Liver (tissue), 9 donors: ENCODE measurements around the gene ABCA3. TPM values are rescaled to one million over a fixed set of nuclear protein-coding genes. Genes with fewer than 3 reads are reported as not detected.
"Not testable (repeated sequence)": the region's sequence is repeated elsewhere in the genome, so short reads cannot be mapped to it uniquely, and the experiment has no call there.

Experiments used
- DNase-seq: peaks from one replicate; pipeline ENCODE4 v3.0.0-alpha.2; 2017; ENCODE audit warnings: low spot score
- H3K27ac ChIP-seq, 2 donors: one replicate each; pipeline ENCODE4 v1.7.0; 2013; ENCODE audit warnings: inconsistent platforms in 2 of 2, low read length in 2 of 2, control low read depth in 1 of 2, low read depth in 1 of 2, mild to moderate bottlenecking in 1 of 2
- H3K27me3 ChIP-seq, 4 donors: one replicate each; pipeline versions ENCODE4 v1.6.1 to v1.7.0; 2013; ENCODE audit warnings: low read length in 3 of 4, inconsistent platforms in 1 of 4, mild to moderate bottlenecking in 1 of 4, moderate library complexity in 1 of 4; ENCODE audit not compliant: control insufficient read depth in 4 of 4, insufficient read depth in 4 of 4
- H3K36me3 ChIP-seq, 4 donors: one replicate each; pipeline versions ENCODE4 v1.6.1 to v1.7.0; 2013; ENCODE audit warnings: low read length in 3 of 4, mild to moderate bottlenecking in 3 of 4, low read depth in 1 of 4, moderate library complexity in 1 of 4; ENCODE audit not compliant: control insufficient read depth in 4 of 4, insufficient read depth in 3 of 4
- H3K4me1 ChIP-seq, 4 donors: one replicate each; pipeline versions ENCODE4 v1.6.1 to v1.7.0; 2013; ENCODE audit warnings: low read length in 3 of 4, mild to moderate bottlenecking in 3 of 4, moderate library complexity in 1 of 4; ENCODE audit not compliant: control insufficient read depth in 4 of 4, insufficient read depth in 4 of 4
- H3K4me3 ChIP-seq, 3 donors: one replicate each; pipeline versions ENCODE4 v1.6.1 to v1.7.0; 2013; ENCODE audit warnings: low read length in 3 of 3, control low read depth in 1 of 3, low read depth in 1 of 3, mild to moderate bottlenecking in 1 of 3
- H3K9ac ChIP-seq, 2 donors: one replicate each; pipeline ENCODE4 v1.7.0; 2013; ENCODE audit warnings: low read length in 2 of 2, mild to moderate bottlenecking in 2 of 2, moderate library complexity in 2 of 2, control low read depth in 1 of 2, low read depth in 1 of 2
- H3K9me3 ChIP-seq, 4 donors: one replicate each; pipeline versions ENCODE4 v1.6.1 to v1.7.0; 2013; ENCODE audit warnings: low read length in 3 of 4; ENCODE audit not compliant: control insufficient read depth in 4 of 4
- CTCF ChIP-seq: fragments of 150-350 bp; IDR thresholded peaks from 2 replicates; pipeline ENCODE4 v1.5.1; 2017; ENCODE audit warnings: improper control_type of control experiment, low read depth, low read length; ENCODE audit not compliant: missing input control
- EGR1 ChIP-seq, 2 donors: IDR thresholded peaks; 2 replicates each; pipeline ENCODE4 v1.6.1; 2016 to 2018; ENCODE audit warnings: antibody characterized with exemption in 2 of 2, low read depth in 2 of 2
- HNF4A ChIP-seq, 2 donors: conservative IDR thresholded peaks; 2 replicates each; pipeline ENCODE4 v1.6.1; 2016; ENCODE audit warnings: antibody characterized with exemption in 2 of 2, mild to moderate bottlenecking in 2 of 2
- JUND ChIP-seq, 2 donors: IDR thresholded peaks; 2 replicates each; pipeline ENCODE4 v1.6.1; 2016; ENCODE audit warnings: antibody characterized with exemption in 2 of 2
- NR2F2 ChIP-seq: IDR thresholded peaks from 2 replicates; pipeline ENCODE4 v1.6.1; 2016; ENCODE audit warnings: antibody characterized with exemption
- RAD21 ChIP-seq, 2 donors: IDR thresholded peaks; 2 replicates each; pipeline ENCODE4 v1.6.1; 2016; ENCODE audit warnings: antibody characterized with exemption in 2 of 2, mild to moderate bottlenecking in 2 of 2
- REST ChIP-seq: IDR thresholded peaks from 2 replicates; pipeline ENCODE4 v1.6.1; 2016; ENCODE audit warnings: antibody characterized with exemption, mild to moderate bottlenecking
- SP1 ChIP-seq: IDR thresholded peaks from 2 replicates; pipeline ENCODE4 v1.6.1; 2018; ENCODE audit warnings: antibody characterized with exemption, mild to moderate bottlenecking
- TAF1 ChIP-seq: conservative IDR thresholded peaks from 2 replicates; pipeline ENCODE4 v1.6.1; 2016; ENCODE audit warnings: antibody characterized with exemption, mild to moderate bottlenecking
- YY1 ChIP-seq: IDR thresholded peaks from 2 replicates; pipeline ENCODE4 v1.6.1; 2016; ENCODE audit warnings: antibody characterized with exemption, mild to moderate bottlenecking
- ZBTB33 ChIP-seq: IDR thresholded peaks from 2 replicates; pipeline ENCODE4 v1.6.1; 2016; ENCODE audit warnings: antibody characterized with exemption
- WGBS: extraction: QIAGEN DNeasy Blood & Tissue Kit; methylation state at CpG from one replicate; pipeline ENCODE4 v1.1.7; 2013; 5-methylcytosine and 5-hydroxymethylcytosine counted together
- polyA plus RNA-seq, 2 donors: library from polyadenylated mRNA; stranded (reverse) in 1 of 2; unstranded in 1 of 2; fragments of 200-250 nt in 1 of 2; fragments of >200 nt in 1 of 2; fragmentation: Nextera tagmentation in 1 of 2; extraction: Ambion mirVana in 1 of 2; gene quantifications; one replicate each; pipeline versions ENCODE4 v1.2.1 to v1.2.3, GENCODE V29; 2013 to 2015
- total RNA-seq, 2 donors: library from RNA; depleted of rRNA; stranded (reverse); fragments of >200 nt; gene quantifications; one replicate each; pipeline ENCODE4 v1.2.3, GENCODE V29; 2014
- donor health status: healthy.
- donor health status: healthy.
- donor health status: healthy.
- donor health status: healthy.
- donor health status: healthy.

ABCA3 gene
- total and polyA plus RNA-seq, 4 donors = 0.47 to 1.1 (median 0.77) TPM

DNA sequence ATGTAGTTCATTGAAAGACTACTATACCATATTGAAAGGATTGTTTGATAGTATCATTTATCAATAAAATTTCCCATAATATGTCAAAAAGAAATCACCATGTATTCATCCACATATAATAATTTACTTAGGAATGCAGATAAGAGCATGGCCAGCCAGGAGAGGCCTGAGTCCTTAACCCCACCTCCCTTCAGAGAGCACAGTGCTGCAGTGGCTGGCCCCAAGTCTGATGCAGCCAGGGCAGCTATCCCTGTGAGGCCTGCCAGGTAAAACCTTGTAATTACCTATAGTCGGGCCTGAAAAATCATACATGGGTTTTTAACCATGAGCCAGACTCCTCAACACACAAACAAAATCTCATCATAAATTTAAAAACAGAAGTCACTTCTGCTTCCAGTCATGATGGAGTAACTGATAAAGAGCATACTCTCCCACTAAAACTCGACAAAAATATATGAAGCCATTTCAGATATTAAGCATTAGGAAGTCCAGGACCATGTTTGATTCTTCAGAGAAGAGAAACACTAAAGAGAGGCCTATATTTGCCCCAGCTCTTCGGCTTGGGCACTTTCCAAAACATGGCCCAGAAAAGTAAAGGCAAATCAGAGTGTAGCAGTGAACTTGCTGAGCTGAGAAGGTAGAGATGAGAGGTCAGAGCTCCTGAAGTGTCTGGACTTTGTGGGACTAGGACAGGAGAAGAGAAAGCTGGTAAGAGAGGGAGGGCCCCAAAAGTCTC lies 47.8 kb upstream of the ABCA3 start:
- no peak for TF ChIP-seq JUND (IDR thresholded peaks at IDR 0.05)
- no peak for DNase-seq
- Histone ChIP-seq H3K9ac (no peak overlapping the region), H3K27me3 (no peaks in the 10 kb centered on the region), H3K4me1 (no peaks in the 10 kb centered on the region), H3K4me3 (no peak overlapping the region), H3K9me3 (peaks cover 0 to 8% (median 4%) of the 10 kb centered on the region in 4 donors), H3K36me3 (no peaks in the 10 kb centered on the region), H3K27ac (no peak overlapping the region)
- WGBS = 91% methylated on average over 3 of the region's 3 CpGs

DNA sequence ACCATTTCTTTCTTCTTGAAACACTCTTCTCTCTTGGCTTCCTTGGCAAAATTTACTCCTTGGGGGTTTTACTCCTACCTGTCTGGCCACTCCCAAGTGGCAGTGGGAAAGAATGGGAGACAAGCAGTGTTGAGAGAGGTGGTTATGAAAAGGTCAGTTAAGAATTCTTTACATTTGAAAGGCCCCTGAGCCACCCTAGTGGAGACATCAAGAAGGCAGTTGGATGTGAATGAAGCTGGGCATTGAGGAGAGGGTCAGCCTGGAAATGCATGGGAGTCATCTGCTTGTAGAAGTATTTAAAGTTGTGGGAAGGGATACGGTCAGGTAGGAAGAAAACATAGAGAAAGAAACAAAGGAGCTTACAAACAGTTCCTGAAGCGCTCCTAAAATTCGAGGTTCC lies 46.5 kb upstream of the ABCA3 start:
- Histone ChIP-seq H3K4me3 (no peak overlapping the region), H3K27me3 (no peaks in the 10 kb centered on the region), H3K36me3 (no peaks in the 10 kb centered on the region), H3K27ac (no peak overlapping the region), H3K9me3 (peaks cover 0 to 8% (median 4%) of the 10 kb centered on the region in 4 donors), H3K9ac (no peak overlapping the region), H3K4me1 (no peaks in the 10 kb centered on the region)
- no peak for DNase-seq
- WGBS = 73% methylated on average over 3 of the region's 3 CpGs
- no peak for TF ChIP-seq ZBTB33
- TF ChIP-seq RAD21 (IDR thresholded peaks at IDR 0.05) = no peak
- TF ChIP-seq EGR1 (IDR thresholded peaks at IDR 0.05; ENCODE audit: low read depth in 2 of 2) = no peak
- TF ChIP-seq HNF4A (conservative IDR thresholded peaks at IDR 0.05) = no peak
- TF ChIP-seq TAF1 = no peak
- TF ChIP-seq NR2F2 = no peak
- no peak for TF ChIP-seq REST
- no peak for TF ChIP-seq SP1
- TF ChIP-seq CTCF = no peak
- no peak for TF ChIP-seq YY1

DNA sequence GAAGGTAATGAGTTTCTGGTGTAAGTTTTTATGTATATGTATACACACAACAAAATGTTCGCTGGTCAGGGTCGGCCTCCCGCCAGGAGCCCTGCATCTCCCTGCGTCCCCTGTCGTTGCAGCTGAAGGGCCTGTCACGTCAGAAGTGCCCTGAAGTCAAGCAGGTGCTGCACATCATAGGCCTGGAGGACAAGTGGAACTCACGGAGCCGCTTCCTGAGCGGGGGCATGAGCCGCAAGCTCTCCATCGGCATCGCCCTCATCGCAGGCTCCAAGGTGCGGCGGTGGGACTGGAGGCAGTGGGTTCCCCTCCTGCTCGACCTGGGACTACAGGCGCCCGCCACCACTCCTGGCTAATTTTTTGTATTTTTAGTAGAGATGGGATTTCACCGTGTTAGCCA lies 45.5 kb upstream of the ABCA3 start:
- H3K9me3 ChIP-seq, H3K27ac ChIP-seq, H3K4me1 ChIP-seq, H3K9ac ChIP-seq, H3K27me3 ChIP-seq, DNase-seq, H3K4me3 ChIP-seq, H3K36me3 ChIP-seq: not testable (repeated sequence)
- WGBS = 90% methylated on average over 19 of the region's 19 CpGs
